MM.1S (cell line): Measurements from ENCODE around the gene ASPHD2.
"Not testable (repeated sequence)": the region's sequence is repeated elsewhere in the genome, so short reads cannot be mapped to it uniquely, and the experiment has no call there.

Experiments used
- DNase-seq: peaks from one replicate; pipeline ENCODE4 v3.0.0-alpha.2; 2015
- H2AFZ ChIP-seq: fragments of 300-600 bp; sonication (generic); 2 replicates; pipeline ENCODE4 v1.6.0; 2016; ENCODE audit warnings: antibody characterized with exemption, low read length
- H3F3A ChIP-seq: fragments of 300-600 bp; sonication (generic); 2 replicates; pipeline ENCODE4 v1.6.1; 2016; ENCODE audit warnings: mild to moderate bottlenecking, antibody characterized with exemption, low read length, moderate library complexity, mixed read lengths; ENCODE audit not compliant: insufficient read depth
- H3K27ac ChIP-seq: fragments of 300-600 bp; sonication (generic); 2 replicates; pipeline ENCODE4 v1.5.1; 2016; ENCODE audit warnings: mild to moderate bottlenecking, low read length
- H3K27me3 ChIP-seq: fragments of 300-600 bp; sonication (generic); replicated peaks from 2 replicates; pipeline ENCODE4 v1.6.0; 2016; ENCODE audit warnings: low read length; ENCODE audit not compliant: insufficient read depth
- H3K36me3 ChIP-seq: fragments of 300-600 bp; sonication (generic); replicated peaks from 2 replicates; pipeline ENCODE4 v1.6.1; 2016; ENCODE audit warnings: mild to moderate bottlenecking, low read length, mixed read lengths; ENCODE audit not compliant: insufficient read depth
- H3K4me1 ChIP-seq: fragments of 300-600 bp; sonication (generic); 2 replicates; pipeline ENCODE4 v1.6.1; 2016; ENCODE audit warnings: low read length, mixed read lengths
- H3K4me2 ChIP-seq: fragments of 300-600 bp; sonication (generic); 2 replicates; pipeline ENCODE4 v1.6.0; 2016; ENCODE audit warnings: low read depth, low read length
- H3K4me3 ChIP-seq: fragments of 300-600 bp; sonication (generic); 2 replicates; pipeline ENCODE4 v1.5.1; 2016; ENCODE audit warnings: low read length, mixed read lengths
- H3K79me2 ChIP-seq: fragments of 300-600 bp; sonication (generic); 2 replicates; pipeline ENCODE4 v1.6.1; 2016; ENCODE audit warnings: mixed run types, low read length, mixed read lengths
- H3K9ac ChIP-seq: fragments of 300-600 bp; sonication (generic); 2 replicates; pipeline ENCODE4 v1.6.1; 2016; ENCODE audit warnings: low read length, mixed read lengths
- H3K9me2 ChIP-seq: fragments of 300-600 bp; sonication (generic); replicated peaks from 2 replicates; pipeline ENCODE4 v1.6.1; 2016; ENCODE audit warnings: mild to moderate bottlenecking, low read length, mixed read lengths; ENCODE audit not compliant: insufficient read depth
- H3K9me3 ChIP-seq: fragments of 300-600 bp; sonication (generic); replicated peaks from 2 replicates; pipeline ENCODE4 v1.6.1; 2016; ENCODE audit warnings: mild to moderate bottlenecking, low read length, mixed read lengths; ENCODE audit not compliant: insufficient read depth
- H4K20me1 ChIP-seq: fragments of 300-600 bp; sonication (generic); 2 replicates; pipeline ENCODE4 v1.6.1; 2016; ENCODE audit warnings: mild to moderate bottlenecking, low read length, moderate library complexity, mixed read lengths; ENCODE audit not compliant: insufficient read depth
- EZH2 ChIP-seq: fragments of 300-600 bp; sonication (generic); optimal IDR thresholded peaks from 2 replicates; pipeline ENCODE3; 2017; ENCODE audit warnings: low read depth, mild to moderate bottlenecking, antibody characterized with exemption, low read length, mixed read lengths
- EZH2phosphoT487 ChIP-seq: fragments of 300-600 bp; sonication (generic); IDR thresholded peaks from 2 replicates; pipeline ENCODE4 v1.6.1; 2018; ENCODE audit warnings: antibody characterized with exemption, low read length
- TF ChIP-seq, protein P1 (sequence below): fragments of 300-600 bp; sonication (generic); IDR thresholded peaks from 2 replicates; pipeline ENCODE4 v1.5.1; 2016; ENCODE audit warnings: antibody characterized with exemption, low read length, mixed read lengths

ASPHD2 gene

DNA sequence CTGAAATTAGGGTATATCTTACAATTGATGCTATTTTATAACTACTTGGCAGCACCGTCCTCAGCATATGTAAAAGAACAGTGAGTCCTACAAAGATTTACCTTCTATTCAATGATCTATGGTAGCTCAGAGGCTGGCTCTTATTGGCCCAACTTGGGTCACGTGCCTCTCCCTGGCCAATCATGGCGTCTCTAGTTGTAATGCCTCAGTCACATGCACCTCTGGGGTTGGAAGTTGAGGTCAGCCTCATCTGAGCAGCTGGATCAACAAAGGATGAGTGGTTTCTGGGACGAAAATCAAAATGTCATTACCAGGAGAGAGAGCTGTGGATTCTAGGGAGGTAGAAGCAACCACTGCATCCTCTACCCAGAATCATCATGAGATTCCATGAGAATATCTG is 22.9 kb upstream of the ASPHD2 start:
- no peak for DNase-seq
- no peaks in the 10 kb centered on the region for H3K9me3 ChIP-seq

DNA sequence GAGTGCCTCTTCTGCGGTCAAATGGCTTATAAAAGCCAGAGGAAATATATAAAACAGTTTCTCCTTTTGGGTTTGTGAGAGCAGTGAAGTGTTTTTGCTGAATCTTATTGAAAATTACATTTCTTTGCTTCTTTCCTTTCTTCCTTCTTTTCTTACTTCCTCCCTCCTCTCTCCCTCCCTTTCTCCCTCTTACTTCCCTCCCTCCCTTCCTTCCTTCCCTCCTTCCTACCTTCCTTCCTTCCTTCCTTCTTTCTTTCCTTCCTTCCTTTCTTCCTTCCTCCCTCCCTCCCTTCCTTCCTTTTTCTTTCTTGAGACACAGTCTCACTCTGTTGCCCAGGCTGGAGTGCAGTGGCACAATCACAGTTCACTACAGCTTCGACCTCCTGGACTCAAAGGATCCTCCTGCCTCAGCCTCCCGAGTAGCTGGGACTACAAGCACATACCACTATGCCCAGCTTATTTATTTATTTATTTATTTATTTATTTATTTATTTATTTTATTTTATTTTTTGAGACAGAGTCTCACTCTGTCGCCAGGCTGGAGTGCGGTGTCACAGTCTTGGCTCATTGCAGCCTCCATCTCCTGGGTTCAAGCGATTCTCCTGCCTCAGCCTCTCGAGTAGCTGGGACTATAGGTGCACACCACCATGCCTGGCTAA is 20.4 kb upstream of the ASPHD2 start:
- not testable (repeated sequence) for H3K4me2 ChIP-seq, H3K9ac ChIP-seq, H3K79me2 ChIP-seq, H3K9me2 ChIP-seq, DNase-seq, H3K36me3 ChIP-seq, H3K27ac ChIP-seq, H3K4me1 ChIP-seq, H3K27me3 ChIP-seq, H4K20me1 ChIP-seq, H3F3A ChIP-seq, H2AFZ ChIP-seq, H3K9me3 ChIP-seq, H3K4me3 ChIP-seq

More for the DNA sequence above, 22.9 kb upstream of the ASPHD2 start:
- no peak overlapping the region for H3K9ac ChIP-seq
- H3K27ac ChIP-seq = no peak overlapping the region
- no peaks in the 10 kb centered on the region for H3K36me3 ChIP-seq
- H3F3A ChIP-seq = no peaks in the 10 kb centered on the region
- 0 out of 2 replicates have a peak, but pooled peaks cover 9% of the 10 kb centered on the region for H3K4me1 ChIP-seq
- no peak overlapping the region for H2AFZ ChIP-seq
- no peak overlapping the region for H3K4me2 ChIP-seq
- no peaks in the 10 kb centered on the region for H3K9me2 ChIP-seq
- no peak overlapping the region for H3K4me3 ChIP-seq
- H4K20me1 ChIP-seq = no peaks in the 10 kb centered on the region
- H3K79me2 ChIP-seq = no peaks in the 10 kb centered on the region
- H3K27me3 ChIP-seq = no peaks in the 10 kb centered on the region
- TF ChIP-seq EZH2 = no peak
- TF ChIP-seq, protein P1, sequence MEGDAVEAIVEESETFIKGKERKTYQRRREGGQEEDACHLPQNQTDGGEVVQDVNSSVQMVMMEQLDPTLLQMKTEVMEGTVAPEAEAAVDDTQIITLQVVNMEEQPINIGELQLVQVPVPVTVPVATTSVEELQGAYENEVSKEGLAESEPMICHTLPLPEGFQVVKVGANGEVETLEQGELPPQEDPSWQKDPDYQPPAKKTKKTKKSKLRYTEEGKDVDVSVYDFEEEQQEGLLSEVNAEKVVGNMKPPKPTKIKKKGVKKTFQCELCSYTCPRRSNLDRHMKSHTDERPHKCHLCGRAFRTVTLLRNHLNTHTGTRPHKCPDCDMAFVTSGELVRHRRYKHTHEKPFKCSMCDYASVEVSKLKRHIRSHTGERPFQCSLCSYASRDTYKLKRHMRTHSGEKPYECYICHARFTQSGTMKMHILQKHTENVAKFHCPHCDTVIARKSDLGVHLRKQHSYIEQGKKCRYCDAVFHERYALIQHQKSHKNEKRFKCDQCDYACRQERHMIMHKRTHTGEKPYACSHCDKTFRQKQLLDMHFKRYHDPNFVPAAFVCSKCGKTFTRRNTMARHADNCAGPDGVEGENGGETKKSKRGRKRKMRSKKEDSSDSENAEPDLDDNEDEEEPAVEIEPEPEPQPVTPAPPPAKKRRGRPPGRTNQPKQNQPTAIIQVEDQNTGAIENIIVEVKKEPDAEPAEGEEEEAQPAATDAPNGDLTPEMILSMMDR = no peak
- TF ChIP-seq EZH2phosphoT487 = no peak

DNA sequence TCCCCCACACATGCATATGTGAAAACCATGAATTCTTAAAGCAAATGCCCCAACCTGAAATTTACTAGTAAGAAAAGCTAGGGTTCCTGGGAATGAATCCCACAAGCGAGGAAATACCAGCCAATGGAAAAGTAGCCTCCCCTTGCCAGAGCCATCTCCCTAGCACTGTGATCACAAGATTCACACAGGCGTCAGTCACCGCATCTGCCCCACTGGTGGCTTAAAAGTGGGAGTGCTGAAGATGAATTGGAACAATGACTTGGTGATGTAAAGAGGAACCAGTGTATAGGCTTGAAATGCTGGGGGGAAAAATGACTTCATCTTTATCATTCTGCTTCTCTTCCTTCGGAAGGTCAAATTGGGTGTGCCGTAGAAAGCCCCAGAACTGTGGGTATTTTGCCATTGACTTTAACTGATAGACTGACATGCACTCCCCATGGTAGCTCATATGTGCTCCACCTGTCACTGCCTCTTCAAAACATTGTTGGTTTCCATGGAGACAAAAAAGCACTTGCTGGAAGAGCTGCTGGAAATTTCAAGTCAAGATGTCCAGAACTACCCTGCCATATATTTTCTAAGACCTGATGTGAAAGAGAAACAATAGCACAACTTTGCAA is 19.2 kb upstream of the ASPHD2 start:
- TF ChIP-seq, protein P1 = no peak
- TF ChIP-seq EZH2 = no peak
- no peak for TF ChIP-seq EZH2phosphoT487
- no peak overlapping the region for H3K27ac ChIP-seq
- H2AFZ ChIP-seq = no peak overlapping the region
- no peak overlapping the region for H3K4me2 ChIP-seq
- DNase-seq = no peak
- no peaks in the 10 kb centered on the region for H3F3A ChIP-seq
- no peak overlapping the region for H3K4me3 ChIP-seq
- no peaks in the 10 kb centered on the region for H3K9me3 ChIP-seq
- no peaks in the 10 kb centered on the region for H4K20me1 ChIP-seq
- no peaks in the 10 kb centered on the region for H3K79me2 ChIP-seq
- no peak overlapping the region for H3K9ac ChIP-seq
- no peaks in the 10 kb centered on the region for H3K9me2 ChIP-seq
- peaks cover 6% of the 10 kb centered on the region; the same call in 1 of the 2 replicates for H3K27me3 ChIP-seq
- H3K36me3 ChIP-seq = no peaks in the 10 kb centered on the region
- 0 out of 2 replicates have a peak, but pooled peaks cover 2% of the 10 kb centered on the region for H3K4me1 ChIP-seq

DNA sequence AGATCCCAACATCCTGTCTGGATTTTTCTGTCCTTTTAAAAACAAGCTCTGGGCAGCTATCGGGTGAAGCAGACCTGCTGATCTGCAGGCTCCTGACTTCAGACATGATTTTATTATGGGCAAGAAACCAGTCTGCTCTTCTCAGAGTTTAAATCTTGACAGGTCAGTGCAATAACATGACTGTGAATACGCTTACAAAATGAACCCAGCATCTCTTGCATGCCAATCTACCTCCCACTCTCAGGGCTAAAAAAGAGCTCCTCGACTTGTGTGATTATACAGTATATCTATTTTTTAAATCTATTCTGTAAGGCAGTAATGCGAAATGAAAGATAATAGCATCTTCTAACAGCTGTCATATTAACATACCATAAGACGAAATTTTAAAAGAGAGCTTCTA is 18.7 kb upstream of the ASPHD2 start:
- Histone ChIP-seq H3K4me2 (no peak overlapping the region), H3K9me3 (no peaks in the 10 kb centered on the region), H4K20me1 (no peaks in the 10 kb centered on the region), H3K36me3 (no peaks in the 10 kb centered on the region), H2AFZ (no peak overlapping the region), H3K27me3 (peaks cover 6% of the 10 kb centered on the region; the same call in 1 of the 2 replicates), H3K9me2 (no peaks in the 10 kb centered on the region), H3K27ac (no peak overlapping the region), H3K4me3 (no peak overlapping the region), H3K4me1 (no peaks in the 10 kb centered on the region), H3K9ac (no peak overlapping the region), H3K79me2 (no peaks in the 10 kb centered on the region), H3F3A (no peaks in the 10 kb centered on the region)
- DNase-seq = no peak
- no peak for TF ChIP-seq EZH2phosphoT487
- no peak for TF ChIP-seq EZH2
- TF ChIP-seq, protein P1 = no peak
